Activated CD8-positive, alpha-beta T cell treated with anti-CD3 and anti-CD28 coated beads for 36 hours (primary cell): Measurements from ENCODE around the gene RYR2. TPM values are rescaled to one million over a fixed set of nuclear protein-coding genes. Genes with fewer than 3 reads are reported as not detected.

ENCODE experiments used
- ATAC-seq: fragments of 200-7000 bp; cut with Tn5 transposase; one replicate; pipeline ENCODE4 v1.10.0; 2021; ENCODE audit warnings: mild to moderate bottlenecking, moderate library complexity
- CTCF ChIA-PET: fragments of 350-600 bp; sonication (Branson Sonifier 250); formaldehyde crosslinking; loops from one replicate; lab custom pipeline; 2021; ENCODE audit warnings: antibody characterized with exemption; lab: Charles Lee
- POLR2A ChIA-PET: fragments of 350-600 bp; sonication (Branson Sonifier 250); formaldehyde crosslinking; loops from one replicate; lab custom pipeline; 2021; ENCODE audit warnings: antibody characterized with exemption; lab: Charles Lee
- DNase-seq: peaks from one replicate; pipeline ENCODE4 v3.0.0-alpha.2; 2020
- H3K27ac Mint-ChIP-seq: one replicate; pipeline ENCODE4 v1.8.0; 2021; ENCODE audit warnings: mild to moderate bottlenecking, mixed read lengths
- H3K27me3 Mint-ChIP-seq: one replicate; pipeline ENCODE4 v1.8.0; 2021; ENCODE audit warnings: mixed read lengths
- H3K36me3 Mint-ChIP-seq: one replicate; pipeline ENCODE4 v1.8.0; 2021; ENCODE audit warnings: low read depth, mixed read lengths
- H3K4me1 Mint-ChIP-seq: one replicate; pipeline ENCODE4 v1.8.0; 2021; ENCODE audit warnings: low read depth, mixed read lengths
- H3K4me3 Mint-ChIP-seq: one replicate; pipeline ENCODE4 v1.8.0; 2021; ENCODE audit warnings: mild to moderate bottlenecking, moderate library complexity, mixed read lengths
- H3K9me3 Mint-ChIP-seq: one replicate; pipeline ENCODE4 v1.8.0; 2021; ENCODE audit warnings: mixed read lengths
- intact Hi-C: fragments of 100-400 bp; cut with micrococcal nuclease; formaldehyde crosslinking; loops from one replicate; pipeline ENCODE4 v1.10.0; 2022
- total RNA-seq, 2 experiments: library from RNA; stranded (reverse); gene quantifications; one replicate each; pipeline ENCODE4 v1.2.3, GENCODE V29; 2021
- TF ChIP-seq, protein P1 (sequence below): fragments of 200-600 bp; IDR thresholded peaks from one replicate; pipeline ENCODE4 v1.8.0; 2022; ENCODE audit warnings: antibody characterized with exemption, mild to moderate bottlenecking

The RYR2 gene
- total RNA-seq, 2 experiments from 2014 or later = 0.02 TPM

DNA sequence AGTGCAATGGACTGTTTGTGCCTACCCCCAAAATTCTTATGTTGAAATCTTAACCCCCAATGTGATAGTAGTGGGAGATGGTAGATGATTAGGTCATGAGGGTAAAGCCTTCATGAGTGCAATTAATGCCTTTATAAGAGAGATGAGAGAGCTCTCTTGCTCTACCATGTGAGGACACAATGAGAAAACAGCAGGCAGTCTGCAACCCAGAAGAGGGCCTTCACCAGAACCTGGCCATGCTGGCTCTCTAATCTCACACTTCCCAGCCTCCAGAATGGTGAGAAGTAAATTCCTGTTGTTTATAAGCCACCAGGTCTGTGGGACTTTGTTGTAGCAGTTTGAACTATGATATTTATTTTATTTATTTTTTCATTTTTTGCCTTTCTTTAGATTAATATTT, 21.0 kb downstream of the RYR2 start:
- no peak for ATAC-seq
- H3K4me3 Mint-ChIP-seq = no peak overlapping the region
- no peak overlapping the region for H3K27ac Mint-ChIP-seq
- peaks cover 4% of the 10 kb centered on the region for H3K27me3 Mint-ChIP-seq
- no peaks in the 10 kb centered on the region for H3K4me1 Mint-ChIP-seq
- no peaks in the 10 kb centered on the region for H3K9me3 Mint-ChIP-seq
- intact Hi-C loops = no loop called here
- H3K36me3 Mint-ChIP-seq = no peaks in the 10 kb centered on the region
- CTCF ChIA-PET = no interaction called here
- POLR2A ChIA-PET = no interaction called here
- DNase-seq = no peak
- TF ChIP-seq, protein P1, sequence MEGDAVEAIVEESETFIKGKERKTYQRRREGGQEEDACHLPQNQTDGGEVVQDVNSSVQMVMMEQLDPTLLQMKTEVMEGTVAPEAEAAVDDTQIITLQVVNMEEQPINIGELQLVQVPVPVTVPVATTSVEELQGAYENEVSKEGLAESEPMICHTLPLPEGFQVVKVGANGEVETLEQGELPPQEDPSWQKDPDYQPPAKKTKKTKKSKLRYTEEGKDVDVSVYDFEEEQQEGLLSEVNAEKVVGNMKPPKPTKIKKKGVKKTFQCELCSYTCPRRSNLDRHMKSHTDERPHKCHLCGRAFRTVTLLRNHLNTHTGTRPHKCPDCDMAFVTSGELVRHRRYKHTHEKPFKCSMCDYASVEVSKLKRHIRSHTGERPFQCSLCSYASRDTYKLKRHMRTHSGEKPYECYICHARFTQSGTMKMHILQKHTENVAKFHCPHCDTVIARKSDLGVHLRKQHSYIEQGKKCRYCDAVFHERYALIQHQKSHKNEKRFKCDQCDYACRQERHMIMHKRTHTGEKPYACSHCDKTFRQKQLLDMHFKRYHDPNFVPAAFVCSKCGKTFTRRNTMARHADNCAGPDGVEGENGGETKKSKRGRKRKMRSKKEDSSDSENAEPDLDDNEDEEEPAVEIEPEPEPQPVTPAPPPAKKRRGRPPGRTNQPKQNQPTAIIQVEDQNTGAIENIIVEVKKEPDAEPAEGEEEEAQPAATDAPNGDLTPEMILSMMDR = no peak

GRCh38 chr1:237065903-237066302, 23.9 kb downstream of the RYR2 start:
- no peaks in the 10 kb centered on the region for H3K4me1 Mint-ChIP-seq
- CTCF ChIA-PET = no interaction called here
- POLR2A ChIA-PET = no interaction called here
- no peaks in the 10 kb centered on the region for H3K9me3 Mint-ChIP-seq
- intact Hi-C loops = no loop called here
- H3K27me3 Mint-ChIP-seq = peaks cover 4% of the 10 kb centered on the region
- no peak for DNase-seq
- no peak for ATAC-seq
- H3K27ac Mint-ChIP-seq = no peak overlapping the region
- H3K4me3 Mint-ChIP-seq = no peak overlapping the region
- H3K36me3 Mint-ChIP-seq = no peaks in the 10 kb centered on the region
- TF ChIP-seq, protein P1 = no peak

- Mint-ChIP-seq H3K4me3 (no peak overlapping the region), H3K9me3 (peaks cover 1% of the 10 kb centered on the region), H3K36me3 (no peaks in the 10 kb centered on the region), H3K27me3 (peaks cover 8% of the 10 kb centered on the region), H3K4me1 (no peaks in the 10 kb centered on the region), H3K27ac (no peak overlapping the region)
- DNase-seq = no peak
- intact Hi-C loops = no loop called here
- ChIA-PET POLR2A (no interaction called here), CTCF (no interaction called here)
- no peak for ATAC-seq
- TF ChIP-seq, protein P1 = no peak
Measured at GRCh38 chr1:237070519-237070918, 28.5 kb downstream of the RYR2 start.

DNA sequence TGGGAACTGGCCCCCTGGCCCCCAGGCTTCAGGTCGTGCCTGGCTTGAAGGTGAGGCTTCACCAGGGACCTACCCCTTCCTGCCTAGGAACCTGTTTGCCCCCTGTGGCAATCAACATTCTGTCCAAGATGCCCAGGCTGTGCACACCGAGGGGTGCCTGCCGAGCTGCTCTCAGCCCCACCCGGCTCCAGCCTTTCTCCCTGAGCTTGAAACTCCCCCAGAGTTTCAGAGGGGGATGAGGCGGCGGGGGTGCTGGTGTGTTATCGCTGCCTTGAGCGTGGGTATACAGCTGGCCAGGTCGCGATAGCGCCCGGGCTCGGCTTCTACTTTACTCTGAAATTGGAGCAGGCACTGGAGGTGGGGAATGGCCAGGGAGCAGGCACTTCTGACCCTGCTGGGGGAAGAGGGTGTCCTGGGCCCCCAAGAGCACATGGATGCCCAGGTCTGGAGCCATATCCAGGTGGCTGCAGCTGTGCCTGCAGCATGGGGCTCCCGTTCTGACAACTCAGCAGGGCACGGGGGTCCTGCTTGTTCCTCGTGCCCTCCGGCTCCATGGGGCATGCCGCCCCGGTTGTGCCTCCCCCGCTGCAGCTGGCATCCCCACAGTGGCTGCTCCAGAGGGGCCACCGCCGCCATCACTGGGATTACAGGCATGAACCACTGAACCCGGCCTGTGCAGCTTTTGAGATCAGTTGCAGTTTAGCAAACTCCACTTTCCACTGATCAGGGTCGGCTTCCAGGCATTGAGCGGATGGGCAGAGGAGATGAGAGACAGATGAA, 29.8 kb downstream of the RYR2 start:
- CTCF ChIA-PET = no interaction called here
- Mint-ChIP-seq H3K4me1 (no peaks in the 10 kb centered on the region), H3K27ac (no peak overlapping the region), H3K9me3 (peaks cover 1% of the 10 kb centered on the region), H3K27me3 (peaks cover 4% of the 10 kb centered on the region), H3K4me3 (no peak overlapping the region), H3K36me3 (no peaks in the 10 kb centered on the region)
- ATAC-seq (no peak), DNase-seq (no peak)
- POLR2A ChIA-PET = no interaction called here
- TF ChIP-seq, protein P1 = no peak
- intact Hi-C loops = no loop called here

- ChIA-PET POLR2A (no interaction called here), CTCF (no interaction called here)
- peaks cover 1% of the 10 kb centered on the region for H3K9me3 Mint-ChIP-seq
- no peak for ATAC-seq
- DNase-seq = no peak
- no peak overlapping the region for H3K4me3 Mint-ChIP-seq
- intact Hi-C loops = no loop called here
- no peak overlapping the region for H3K27ac Mint-ChIP-seq
- no peaks in the 10 kb centered on the region for H3K36me3 Mint-ChIP-seq
- no peaks in the 10 kb centered on the region for H3K4me1 Mint-ChIP-seq
- H3K27me3 Mint-ChIP-seq = peaks cover 4% of the 10 kb centered on the region
- TF ChIP-seq, protein P1 = no peak
Measured at GRCh38 chr1:237074371-237075117, 32.6 kb downstream of the RYR2 start.
